ENCODE data around the gene PSAP.

GRCh38 chr10:71847418-71847817, 3.6 kb downstream of the PSAP start:
- no peak for TF ChIP-seq CTCF (IDR thresholded peaks at IDR 0.05; ENCODE audit: poor library complexity, severe bottlenecking)
- no peak for TF ChIP-seq EZH2 (IDR thresholded peaks at IDR 0.05; ENCODE audit: borderline replicate concordance, insufficient read depth, low read length, poor library complexity, severe bottlenecking)
- no peak for TF ChIP-seq REST (IDR thresholded peaks at IDR 0.05; ENCODE audit: borderline replicate concordance)
- TF ChIP-seq POLR2AphosphoS5 (IDR thresholded peaks at IDR 0.05) = no peak
- no peak for TF ChIP-seq TAF1 (IDR thresholded peaks at IDR 0.05; ENCODE audit: low read depth)
- no peak for TF ChIP-seq EP300 (conservative IDR thresholded peaks at IDR 0.05; ENCODE audit: poor library complexity, severe bottlenecking)
- TF ChIP-seq RAD21 (conservative IDR thresholded peaks at IDR 0.05) = no peak

All from neural cell (in vitro differentiated cells).